Liver (tissue), 3 donors: ENCODE data around the gene APBA1.

ENCODE experiments used
- ATF3 ChIP-seq: IDR thresholded peaks from 2 replicates; pipeline ENCODE4 v1.6.1; 2016; ENCODE audit warnings: antibody characterized with exemption
- CTCF ChIP-seq: fragments of 150-350 bp; IDR thresholded peaks from 2 replicates; pipeline ENCODE4 v1.5.1; 2017; ENCODE audit warnings: improper control_type of control experiment, low read depth, low read length; ENCODE audit not compliant: missing input control
- EGR1 ChIP-seq, 2 donors: IDR thresholded peaks; 2 replicates each; pipeline ENCODE4 v1.6.1; 2016 to 2018; ENCODE audit warnings: antibody characterized with exemption in 2 of 2, low read depth in 2 of 2
- FOXA2 ChIP-seq: IDR thresholded peaks from 2 replicates; pipeline ENCODE4 v1.6.1; 2016; ENCODE audit warnings: antibody characterized with exemption
- HNF4A ChIP-seq, 2 donors: conservative IDR thresholded peaks; 2 replicates each; pipeline ENCODE4 v1.6.1; 2016; ENCODE audit warnings: antibody characterized with exemption in 2 of 2, mild to moderate bottlenecking in 2 of 2
- HNF4G ChIP-seq: IDR thresholded peaks from 2 replicates; pipeline ENCODE4 v1.6.1; 2016; ENCODE audit warnings: antibody characterized with exemption
- RAD21 ChIP-seq, 2 donors: IDR thresholded peaks; 2 replicates each; pipeline ENCODE4 v1.6.1; 2016; ENCODE audit warnings: antibody characterized with exemption in 2 of 2, mild to moderate bottlenecking in 2 of 2
- REST ChIP-seq: IDR thresholded peaks from 2 replicates; pipeline ENCODE4 v1.6.1; 2016; ENCODE audit warnings: antibody characterized with exemption, mild to moderate bottlenecking
- TAF1 ChIP-seq: conservative IDR thresholded peaks from 2 replicates; pipeline ENCODE4 v1.6.1; 2016; ENCODE audit warnings: antibody characterized with exemption, mild to moderate bottlenecking
- ZBTB33 ChIP-seq: IDR thresholded peaks from 2 replicates; pipeline ENCODE4 v1.6.1; 2016; ENCODE audit warnings: antibody characterized with exemption
- donor health status: healthy.
- donor health status: healthy.

- TF ChIP-seq CTCF (no peak), REST (no peak), ATF3 (no peak), RAD21 (IDR thresholded peaks at IDR 0.05) (no peak), HNF4G (no peak), ZBTB33 (no peak), EGR1 (IDR thresholded peaks at IDR 0.05; ENCODE audit: low read depth in 2 of 2) (no peak), FOXA2 (no peak), TAF1 (no peak), HNF4A (conservative IDR thresholded peaks at IDR 0.05) (no peak)
These were observed 136.3 kb downstream of the APBA1 start for GRCh38 chr9:69535911-69536310.
